Rectal smooth muscle tissue (tissue), 1 donor: Measurements from ENCODE around the gene PCBP3.

ENCODE experiments used
- H3K27ac ChIP-seq: one replicate; pipeline ENCODE4 v1.7.0; 2013; ENCODE audit warnings: low read depth, low read length, inconsistent platforms
- H3K27me3 ChIP-seq: one replicate; pipeline ENCODE4 v1.7.0; 2013; ENCODE audit warnings: low read length; ENCODE audit not compliant: control insufficient read depth, insufficient read depth
- H3K36me3 ChIP-seq: one replicate; pipeline ENCODE4 v1.7.0; 2013; ENCODE audit warnings: low read length; ENCODE audit not compliant: control insufficient read depth, insufficient read depth
- H3K4me1 ChIP-seq: one replicate; pipeline ENCODE4 v1.7.0; 2013; ENCODE audit warnings: low read length; ENCODE audit not compliant: control insufficient read depth, insufficient read depth
- H3K4me3 ChIP-seq: one replicate; pipeline ENCODE4 v1.7.0; 2013; ENCODE audit warnings: low read length
- H3K9ac ChIP-seq: one replicate; pipeline ENCODE4 v1.7.0; 2013; ENCODE audit warnings: low read length

PCBP3 gene

GRCh38 chr21:45864436-45864835, 220.9 kb downstream of the PCBP3 start:
- Histone ChIP-seq H3K4me1 (no peaks in the 10 kb centered on the region), H3K9ac (no peak overlapping the region)

GRCh38 chr21:45865106-45865835, 221.7 kb downstream of the PCBP3 start:
- Histone ChIP-seq H3K4me3 (no peak overlapping the region), H3K4me1 (no peaks in the 10 kb centered on the region), H3K27me3 (no peaks in the 10 kb centered on the region), H3K36me3 (no peaks in the 10 kb centered on the region), H3K27ac (no peak overlapping the region), H3K9ac (no peak overlapping the region)

More at GRCh38 chr21:45864436-45864835, 220.9 kb downstream of the PCBP3 start:
- no peak overlapping the region for H3K4me3 ChIP-seq
- H3K36me3 ChIP-seq: no peaks in the 10 kb centered on the region
- no peaks in the 10 kb centered on the region for H3K27me3 ChIP-seq
- H3K27ac ChIP-seq: no peak overlapping the region

GRCh38 chr21:45866551-45866950, 223.0 kb downstream of the PCBP3 start:
- Histone ChIP-seq H3K36me3 (no peaks in the 10 kb centered on the region), H3K9ac (no peak overlapping the region), H3K27me3 (no peaks in the 10 kb centered on the region), H3K27ac (no peak overlapping the region), H3K4me1 (no peaks in the 10 kb centered on the region), H3K4me3 (no peak overlapping the region)

DNA sequence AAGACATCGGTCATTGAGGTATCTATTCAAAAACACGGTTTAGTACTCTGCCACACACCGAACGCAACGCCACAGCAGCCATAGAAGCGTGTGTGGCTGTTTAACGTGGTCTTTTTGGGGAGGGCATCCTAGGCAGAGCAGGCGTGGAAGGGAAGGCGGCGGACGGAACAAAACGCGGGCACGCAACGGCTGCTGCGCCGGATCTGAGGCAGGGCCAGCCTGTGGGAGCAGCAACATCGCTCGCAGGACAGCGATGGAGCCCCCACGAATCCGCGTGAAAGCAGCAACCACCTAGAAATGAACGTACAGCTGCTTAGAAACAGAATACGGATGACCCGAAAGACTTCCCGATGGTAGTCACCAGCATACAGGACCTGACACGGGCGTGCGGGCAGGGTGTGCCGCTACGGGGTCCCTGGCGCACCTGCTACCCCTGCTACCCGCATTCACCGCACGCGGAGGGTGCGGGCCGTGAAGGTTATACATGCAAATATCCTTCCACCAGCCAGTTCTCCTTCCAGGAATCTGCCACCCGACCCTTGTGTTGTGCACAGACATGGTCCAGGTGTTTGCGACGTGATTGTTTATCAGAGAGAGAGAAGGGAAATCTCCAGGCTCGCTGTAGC, 223.6 kb downstream of the PCBP3 start:
- H3K9ac ChIP-seq: no peak overlapping the region
- H3K4me3 ChIP-seq: no peak overlapping the region
- no peaks in the 10 kb centered on the region for H3K36me3 ChIP-seq
- no peaks in the 10 kb centered on the region for H3K27me3 ChIP-seq
- H3K27ac ChIP-seq: no peak overlapping the region
- no peaks in the 10 kb centered on the region for H3K4me1 ChIP-seq

DNA sequence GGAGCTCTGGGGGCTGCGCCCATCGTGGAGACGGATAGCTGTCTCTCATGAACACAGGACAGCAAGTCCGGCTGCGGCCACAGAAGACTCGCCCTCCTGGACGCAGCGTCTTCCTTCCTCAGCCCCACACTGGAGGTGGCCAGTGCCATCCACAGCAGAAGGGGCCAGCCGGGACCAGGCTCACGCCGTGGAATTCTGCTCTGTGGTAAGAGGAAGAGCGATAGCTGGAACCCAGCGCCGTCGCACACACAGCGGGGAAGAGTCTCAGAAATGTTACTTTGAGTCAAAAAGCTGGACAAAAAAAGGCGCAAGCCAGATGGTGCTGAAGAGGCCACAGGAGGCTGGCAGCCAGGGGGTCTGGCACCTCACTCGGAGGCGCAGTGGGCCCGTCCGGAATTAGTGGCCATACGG, 224.2 kb downstream of the PCBP3 start:
- Histone ChIP-seq H3K4me3 (no peak overlapping the region), H3K27me3 (no peaks in the 10 kb centered on the region), H3K9ac (no peak overlapping the region), H3K4me1 (no peaks in the 10 kb centered on the region), H3K27ac (no peak overlapping the region), H3K36me3 (no peaks in the 10 kb centered on the region)

GRCh38 chr21:45868086-45868485, 224.6 kb downstream of the PCBP3 start:
- Histone ChIP-seq H3K27me3 (no peaks in the 10 kb centered on the region), H3K36me3 (no peaks in the 10 kb centered on the region), H3K27ac (no peak overlapping the region), H3K9ac (no peak overlapping the region), H3K4me3 (no peak overlapping the region), H3K4me1 (no peaks in the 10 kb centered on the region)

DNA sequence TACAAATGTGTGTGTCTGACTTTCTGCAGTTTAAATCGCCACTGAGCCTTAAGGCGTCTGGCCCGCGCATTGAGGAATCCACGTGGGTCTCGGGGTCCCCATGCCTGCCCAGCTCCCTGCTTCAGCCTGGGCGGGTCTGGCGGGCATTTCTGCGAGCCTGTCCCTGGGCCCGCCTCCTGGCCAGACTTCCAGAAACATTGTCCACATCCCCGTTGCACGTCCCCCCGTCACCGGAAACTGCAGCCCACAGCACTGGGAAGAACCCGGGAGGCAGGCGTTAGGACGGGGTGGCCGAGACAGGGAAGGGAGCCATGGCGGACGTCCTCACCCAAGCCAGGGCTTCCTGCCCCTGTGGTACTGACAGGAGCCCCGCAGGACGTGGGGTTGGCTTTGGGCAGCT, 225.0 kb downstream of the PCBP3 start:
- Histone ChIP-seq H3K9ac (no peak overlapping the region), H3K27ac (no peak overlapping the region), H3K36me3 (no peaks in the 10 kb centered on the region), H3K4me3 (no peak overlapping the region), H3K4me1 (no peaks in the 10 kb centered on the region), H3K27me3 (no peaks in the 10 kb centered on the region)

- H3K27ac ChIP-seq: no peak overlapping the region
- no peaks in the 10 kb centered on the region for H3K4me1 ChIP-seq
- H3K4me3 ChIP-seq: no peak overlapping the region
- H3K27me3 ChIP-seq: no peaks in the 10 kb centered on the region
- H3K36me3 ChIP-seq: no peaks in the 10 kb centered on the region
- no peak overlapping the region for H3K9ac ChIP-seq
These were observed 225.8 kb downstream of the PCBP3 start for GRCh38 chr21:45869121-45870007.

- no peaks in the 10 kb centered on the region for H3K4me1 ChIP-seq
These were observed 226.9 kb downstream of the PCBP3 start for GRCh38 chr21:45870421-45870820.

GRCh38 chr21:45870851-45871615, 227.5 kb downstream of the PCBP3 start:
- Histone ChIP-seq H3K9ac (no peak overlapping the region), H3K27ac (no peak overlapping the region), H3K27me3 (no peaks in the 10 kb centered on the region), H3K4me1 (no peaks in the 10 kb centered on the region), H3K36me3 (no peaks in the 10 kb centered on the region), H3K4me3 (no peak overlapping the region)

More at GRCh38 chr21:45870421-45870820, 226.9 kb downstream of the PCBP3 start:
- no peak overlapping the region for H3K27ac ChIP-seq
- H3K36me3 ChIP-seq: no peaks in the 10 kb centered on the region
- H3K9ac ChIP-seq: no peak overlapping the region
- no peak overlapping the region for H3K4me3 ChIP-seq
- H3K27me3 ChIP-seq: no peaks in the 10 kb centered on the region

- no peak overlapping the region for H3K9ac ChIP-seq
- no peaks in the 10 kb centered on the region for H3K27me3 ChIP-seq
- no peaks in the 10 kb centered on the region for H3K4me1 ChIP-seq
- H3K27ac ChIP-seq: no peak overlapping the region
- no peaks in the 10 kb centered on the region for H3K36me3 ChIP-seq
- no peak overlapping the region for H3K4me3 ChIP-seq
These were observed 228.2 kb downstream of the PCBP3 start for GRCh38 chr21:45871616-45872236.
